ENCODE measurements around the gene RBM6. TPM values are rescaled to one million over a fixed set of nuclear protein-coding genes. Genes with fewer than 3 reads are reported as not detected.

The RBM6 gene
- total RNA-seq, 4 donors from 2014 or later, result 62.3 to 137 (median 88.4) TPM

DNA sequence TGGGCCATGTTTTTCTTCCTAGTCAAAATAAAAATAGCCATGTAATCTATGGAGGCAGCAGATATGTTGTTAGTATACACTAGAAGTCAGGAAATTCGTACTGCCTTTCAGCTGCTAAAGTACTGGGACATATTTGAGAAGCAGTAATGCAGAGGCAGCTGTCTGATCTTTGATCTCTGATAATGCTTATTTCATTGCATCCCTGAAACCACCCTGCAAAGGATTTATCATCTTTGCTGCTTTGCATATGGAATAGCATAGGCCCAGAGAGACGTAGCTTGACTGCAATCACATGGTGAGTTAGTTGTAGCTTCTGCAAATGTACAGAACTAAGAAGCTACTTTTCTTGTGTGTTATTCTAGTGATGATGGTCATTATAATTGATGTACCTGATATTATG, 52.4 kb downstream of the RBM6 start:
- TF ChIP-seq, protein P1, sequence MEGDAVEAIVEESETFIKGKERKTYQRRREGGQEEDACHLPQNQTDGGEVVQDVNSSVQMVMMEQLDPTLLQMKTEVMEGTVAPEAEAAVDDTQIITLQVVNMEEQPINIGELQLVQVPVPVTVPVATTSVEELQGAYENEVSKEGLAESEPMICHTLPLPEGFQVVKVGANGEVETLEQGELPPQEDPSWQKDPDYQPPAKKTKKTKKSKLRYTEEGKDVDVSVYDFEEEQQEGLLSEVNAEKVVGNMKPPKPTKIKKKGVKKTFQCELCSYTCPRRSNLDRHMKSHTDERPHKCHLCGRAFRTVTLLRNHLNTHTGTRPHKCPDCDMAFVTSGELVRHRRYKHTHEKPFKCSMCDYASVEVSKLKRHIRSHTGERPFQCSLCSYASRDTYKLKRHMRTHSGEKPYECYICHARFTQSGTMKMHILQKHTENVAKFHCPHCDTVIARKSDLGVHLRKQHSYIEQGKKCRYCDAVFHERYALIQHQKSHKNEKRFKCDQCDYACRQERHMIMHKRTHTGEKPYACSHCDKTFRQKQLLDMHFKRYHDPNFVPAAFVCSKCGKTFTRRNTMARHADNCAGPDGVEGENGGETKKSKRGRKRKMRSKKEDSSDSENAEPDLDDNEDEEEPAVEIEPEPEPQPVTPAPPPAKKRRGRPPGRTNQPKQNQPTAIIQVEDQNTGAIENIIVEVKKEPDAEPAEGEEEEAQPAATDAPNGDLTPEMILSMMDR (IDR thresholded peaks at IDR 0.05), result no peak
- DNase-seq (ENCODE audit: low spot score) (no peak), ATAC-seq (ENCODE audit: low FRiP score) (no peak)

- TF ChIP-seq, protein P1 (IDR thresholded peaks at IDR 0.05), result no peak
- ATAC-seq (ENCODE audit: low FRiP score) (no peak), DNase-seq (ENCODE audit: low spot score) (no peak)
These were observed 54.5 kb downstream of the RBM6 start for GRCh38 chr3:49994476-49994875.

DNA sequence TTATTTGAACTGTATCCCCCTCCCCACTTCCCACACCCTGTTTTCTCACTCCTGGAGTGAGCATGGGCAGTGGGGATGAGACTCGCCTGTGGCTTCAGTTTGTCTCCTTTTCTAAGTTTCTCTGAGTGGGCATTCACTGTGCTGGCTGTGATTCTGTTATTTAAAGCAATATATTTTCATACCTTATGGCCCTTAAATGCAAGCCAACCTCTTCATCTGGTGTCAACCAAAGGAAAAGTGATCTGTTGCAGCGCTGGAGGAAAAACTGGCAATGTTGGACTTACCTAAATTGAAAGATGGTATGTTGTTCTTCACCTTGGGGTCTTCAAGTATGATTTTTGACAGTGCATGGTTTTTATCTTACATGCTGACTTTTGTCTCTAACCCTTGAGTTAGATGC, 56.1 kb downstream of the RBM6 start:
- no peak for ATAC-seq (ENCODE audit: low FRiP score)
- TF ChIP-seq, protein P1 (IDR thresholded peaks at IDR 0.05), result no peak

DNA sequence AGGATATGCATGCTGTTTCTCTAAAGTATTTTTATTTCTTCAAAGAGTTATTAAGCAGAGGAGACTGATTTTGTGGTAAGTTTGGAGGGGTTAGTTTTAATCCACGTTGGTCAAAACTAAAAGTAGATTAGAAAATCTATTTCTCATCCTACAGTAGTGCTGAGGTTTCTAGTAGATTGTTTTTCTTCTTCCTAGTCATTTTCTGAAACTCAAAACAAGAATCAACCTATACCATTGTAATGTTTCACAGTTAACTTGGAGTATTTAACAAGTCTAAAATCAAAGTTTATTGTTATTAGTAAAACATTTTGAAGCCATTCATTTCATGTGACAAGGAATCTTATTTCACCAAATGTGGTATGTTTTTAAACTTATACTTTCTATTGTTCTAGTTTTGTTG, 57.9 kb downstream of the RBM6 start:
- DNase-seq (ENCODE audit: low spot score) (no peak), ATAC-seq (ENCODE audit: low FRiP score) (no peak)
- TF ChIP-seq, protein P1 (IDR thresholded peaks at IDR 0.05), result no peak

More for the DNA sequence above, 56.1 kb downstream of the RBM6 start:
- no peak for DNase-seq (ENCODE audit: low spot score)

GRCh38 chr3:49998326-49998725, 58.4 kb downstream of the RBM6 start:
- DNase-seq (ENCODE audit: low spot score), result no peak
- TF ChIP-seq, protein P1 (IDR thresholded peaks at IDR 0.05), result no peak
- no peak for ATAC-seq (ENCODE audit: low FRiP score)

GRCh38 chr3:50001511-50001910, 61.6 kb downstream of the RBM6 start:
- DNase-seq (ENCODE audit: low spot score) (no peak), ATAC-seq (ENCODE audit: low FRiP score) (no peak)
- TF ChIP-seq, protein P1 (IDR thresholded peaks at IDR 0.05), result no peak

DNA sequence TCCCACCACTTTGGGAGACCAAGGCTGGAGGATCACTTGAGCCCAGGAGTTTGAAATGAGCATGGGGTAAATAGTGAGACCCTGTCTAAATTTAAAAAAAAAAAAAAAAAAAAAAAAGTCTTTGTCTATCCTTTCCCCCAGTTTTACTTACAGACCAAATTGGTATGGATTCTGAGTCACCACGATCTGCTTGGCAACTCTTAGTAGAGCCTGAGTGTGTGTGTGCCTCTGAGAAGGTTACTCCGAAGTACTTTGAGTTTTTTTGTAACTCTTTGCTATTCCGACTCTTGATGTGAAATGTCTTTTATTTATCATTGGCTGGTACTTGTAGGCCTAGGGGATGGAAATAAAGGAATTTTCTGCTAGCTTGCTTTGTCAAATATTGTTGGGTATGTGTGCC, 63.3 kb downstream of the RBM6 start:
- ATAC-seq (ENCODE audit: low FRiP score) (no peak), DNase-seq (ENCODE audit: low spot score) (no peak)
- TF ChIP-seq, protein P1 (IDR thresholded peaks at IDR 0.05), result no peak

All from omental fat pad (tissue), 4 donors.